ENCODE data around the gene CYP3A7. TPM values are rescaled to one million over a fixed set of nuclear protein-coding genes. Genes with fewer than 3 reads are reported as not detected.

Gene CYP3A7
- total and polyA plus RNA-seq, 2 of the 13 experiments (the other 11 are each of a cell fraction or from before 2014, with no cell fraction given), result 5.8 to 6.4 TPM

- no peak for TF ChIP-seq SIX4 (CRISPR knock-in tag; IDR thresholded peaks at IDR 0.05)
- no peak for TF ChIP-seq KLF9 (CRISPR knock-in tag; IDR thresholded peaks at IDR 0.05; ENCODE audit: low read depth)
- TF ChIP-seq ZBTB33 (CRISPR knock-in tag; IDR thresholded peaks at IDR 0.05), result no peak
- TF ChIP-seq HMGXB3 (CRISPR knock-in tag; IDR thresholded peaks at IDR 0.05; ENCODE audit: borderline replicate concordance), result no peak
- no peak for TF ChIP-seq TOPORS (CRISPR knock-in tag; IDR thresholded peaks at IDR 0.05)
- TF ChIP-seq HNRNPUL1 (IDR thresholded peaks at IDR 0.05; ENCODE audit: low read depth, low read length), result no peak
- no peak for TF ChIP-seq ATF5 (CRISPR knock-in tag; IDR thresholded peaks at IDR 0.05; ENCODE audit: low read depth)
- no peak for TF ChIP-seq BRCA1 (CRISPR knock-in tag; IDR thresholded peaks at IDR 0.05)
- peak; percentile 68; the same call in 1 of the 2 replicates for TF ChIP-seq HMG20A (CRISPR knock-in tag; IDR thresholded peaks at IDR 0.05; ENCODE audit: borderline replicate concordance)
- no peak for TF ChIP-seq BRF2 (CRISPR knock-in tag; IDR thresholded peaks at IDR 0.05)
- peak; percentile 97 for TF ChIP-seq FOSL2 (CRISPR knock-in tag; IDR thresholded peaks at IDR 0.05)
- peak; percentile 51; the same call in 1 of the 2 replicates for TF ChIP-seq KLF6 (CRISPR knock-in tag; IDR thresholded peaks at IDR 0.05)
- TF ChIP-seq ZNF180 (CRISPR knock-in tag; IDR thresholded peaks at IDR 0.05; ENCODE audit: borderline replicate concordance, low read depth), result no peak
- TF ChIP-seq JUNB (CRISPR knock-in tag; IDR thresholded peaks at IDR 0.05; ENCODE audit: borderline replicate concordance), result peak; percentile 58; the same call in 1 of the 2 replicates
- TF ChIP-seq REPIN1 (CRISPR knock-in tag; IDR thresholded peaks at IDR 0.05; ENCODE audit: borderline replicate concordance, low read depth), result no peak
- TF ChIP-seq ZBTB14 (CRISPR knock-in tag; IDR thresholded peaks at IDR 0.05), result no peak
- TF ChIP-seq U2AF2 (IDR thresholded peaks at IDR 0.05; ENCODE audit: low read depth, low read length), result no peak
- TF ChIP-seq PTBP1 (IDR thresholded peaks at IDR 0.05; ENCODE audit: low read depth, low read length, poor library complexity, severe bottlenecking), result no peak
- TF ChIP-seq ZNF724P (CRISPR knock-in tag; IDR thresholded peaks at IDR 0.05; ENCODE audit: borderline replicate concordance), result no peak
- TF ChIP-seq HNF1B (CRISPR knock-in tag; IDR thresholded peaks at IDR 0.05), result peak; percentile 90
Measured at GRCh38 chr7:99679032-99679399, 56.0 kb downstream of the CYP3A7 start (continued).
